ENCODE data around the gene CERK.

- TF ChIP-seq CTCF (IDR thresholded peaks at IDR 0.05; ENCODE audit: low read length) = no peak
- no peak for TF ChIP-seq EZH2 (optimal IDR thresholded peaks at IDR 0.05; ENCODE audit: low read depth, low read length)
- TF ChIP-seq EZH2phosphoT487 (IDR thresholded peaks at IDR 0.05; ENCODE audit: low read length) = no peak
These were observed 51.6 kb downstream of the CERK start for GRCh38 chr22:46686221-46687047.
